Epithelial cell of esophagus (primary cell): ENCODE measurements around the gene FOXK2.

Source experiments
- DNase-seq: peaks from one replicate; pipeline ENCODE4 v3.0.0; 2010; ENCODE audit warnings: low read depth
- H3K4me3 ChIP-seq: 2 replicates; pipeline ENCODE4 v1.5.1; 2011; ENCODE audit warnings: mild to moderate bottlenecking, low read length, control low read depth
- TF ChIP-seq, protein P1 (sequence below): IDR thresholded peaks from 2 replicates; pipeline ENCODE4 v1.5.1; 2011; ENCODE audit warnings: low read depth, mild to moderate bottlenecking, low read length, control low read depth, inconsistent platforms; ENCODE audit not compliant: insufficient read depth; ENCODE audit errors: missing control alignments

The FOXK2 gene

DNA sequence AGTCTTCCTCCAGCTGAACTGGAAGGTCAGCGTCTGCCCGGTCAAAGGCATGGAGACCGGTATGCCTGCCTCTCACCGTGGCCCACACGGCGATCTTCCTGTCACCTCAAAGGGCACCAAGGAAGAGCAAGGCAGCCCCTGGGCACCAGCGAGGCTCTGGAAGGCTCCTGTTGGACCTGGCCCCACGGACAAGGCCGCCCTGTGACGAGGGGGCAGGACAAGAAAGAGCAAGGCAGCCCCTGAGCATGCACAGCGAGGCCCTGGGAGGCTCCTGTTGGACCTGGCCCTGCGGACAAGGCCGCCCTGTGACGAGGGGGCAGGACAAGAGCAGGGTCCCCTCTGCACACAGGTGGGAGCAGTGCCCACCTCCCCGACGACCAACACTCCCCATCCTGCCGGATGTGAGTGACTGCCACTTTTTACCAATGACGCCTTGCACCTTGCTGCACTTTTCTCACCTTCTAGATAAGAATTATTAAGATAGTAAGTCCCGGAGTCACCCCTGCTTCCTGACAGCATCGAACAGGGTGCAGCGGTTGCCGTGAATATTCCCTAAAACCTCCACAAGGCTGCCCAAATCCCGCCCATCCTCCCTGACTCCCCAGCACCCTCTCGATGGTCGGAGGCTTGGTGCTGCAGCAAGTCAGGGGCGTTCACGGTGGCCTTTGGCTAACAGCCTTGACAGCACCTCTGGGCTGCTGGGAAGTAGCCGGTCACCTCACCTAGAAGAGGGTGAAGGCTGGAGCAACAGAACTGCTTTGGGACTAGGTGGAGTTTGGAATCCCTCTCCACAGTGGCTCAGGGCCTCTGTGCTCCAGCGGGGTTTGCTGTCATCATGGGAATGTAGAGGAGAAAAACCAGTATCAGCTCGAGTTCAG is 134.4 kb downstream of the FOXK2 start:
- DNase-seq = no peak
- TF ChIP-seq, protein P1, sequence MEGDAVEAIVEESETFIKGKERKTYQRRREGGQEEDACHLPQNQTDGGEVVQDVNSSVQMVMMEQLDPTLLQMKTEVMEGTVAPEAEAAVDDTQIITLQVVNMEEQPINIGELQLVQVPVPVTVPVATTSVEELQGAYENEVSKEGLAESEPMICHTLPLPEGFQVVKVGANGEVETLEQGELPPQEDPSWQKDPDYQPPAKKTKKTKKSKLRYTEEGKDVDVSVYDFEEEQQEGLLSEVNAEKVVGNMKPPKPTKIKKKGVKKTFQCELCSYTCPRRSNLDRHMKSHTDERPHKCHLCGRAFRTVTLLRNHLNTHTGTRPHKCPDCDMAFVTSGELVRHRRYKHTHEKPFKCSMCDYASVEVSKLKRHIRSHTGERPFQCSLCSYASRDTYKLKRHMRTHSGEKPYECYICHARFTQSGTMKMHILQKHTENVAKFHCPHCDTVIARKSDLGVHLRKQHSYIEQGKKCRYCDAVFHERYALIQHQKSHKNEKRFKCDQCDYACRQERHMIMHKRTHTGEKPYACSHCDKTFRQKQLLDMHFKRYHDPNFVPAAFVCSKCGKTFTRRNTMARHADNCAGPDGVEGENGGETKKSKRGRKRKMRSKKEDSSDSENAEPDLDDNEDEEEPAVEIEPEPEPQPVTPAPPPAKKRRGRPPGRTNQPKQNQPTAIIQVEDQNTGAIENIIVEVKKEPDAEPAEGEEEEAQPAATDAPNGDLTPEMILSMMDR = no peak
- H3K4me3 ChIP-seq = no peak overlapping the region
